ENCODE measurements around the gene MCM3.

GRCh38 chr6:52305411-52305810, 20.9 kb upstream of the MCM3 start:
- TF ChIP-seq POLR2A (IDR thresholded peaks at IDR 0.05) (no peak), CTCF (IDR thresholded peaks at IDR 0.05) (no peak)
